Tibial nerve (tissue), 3 donors: Measurements from ENCODE around the gene ZNF740.

Experiments
- CTCF ChIP-seq, 5 experiments: fragments of 200-600 bp in 3 of 5; fragments of 450-650 bp in 2 of 5; sonication (generic) in 3 of 5; IDR thresholded peaks; one replicate each; pipeline ENCODE4 v1.5.1; 2016 to 2019; ENCODE audit warnings: antibody characterized with exemption in 5 of 5, mild to moderate bottlenecking in 3 of 5, moderate library complexity in 2 of 5
- POLR2A ChIP-seq, 2 donors: fragments of 450-650 bp; IDR thresholded peaks; one replicate each; pipeline ENCODE4 v1.6.1; 2017; ENCODE audit warnings: antibody characterized with exemption in 2 of 2, mild to moderate bottlenecking in 2 of 2, moderate library complexity in 2 of 2

- TF ChIP-seq CTCF (IDR thresholded peaks at IDR 0.05) (no peak), POLR2A (IDR thresholded peaks at IDR 0.05) (no peak)
These were observed 19.8 kb upstream of the ZNF740 start for GRCh38 chr12:53160673-53161072.
